Uterus (tissue), 2 donors: ENCODE results near the gene SCUBE1.

Experiments used
- POLR2A ChIP-seq, 2 donors: fragments of 450-650 bp; IDR thresholded peaks; one replicate each; pipeline ENCODE4 v1.6.1; 2016; ENCODE audit warnings: antibody characterized with exemption in 2 of 2, mild to moderate bottlenecking in 1 of 2, moderate library complexity in 1 of 2
- TF ChIP-seq, protein P1 (sequence below), 4 experiments: fragments of 200-600 bp in 2 of 4; fragments of 450-650 bp in 2 of 4; sonication (generic) in 2 of 4; IDR thresholded peaks; one replicate each; pipeline ENCODE4 v1.5.1; 2016 to 2019; ENCODE audit warnings: antibody characterized with exemption in 4 of 4, mild to moderate bottlenecking in 2 of 4, moderate library complexity in 1 of 4

GRCh38 chr22:43180670-43181069, 162.5 kb downstream of the SCUBE1 start:
- TF ChIP-seq, protein P1, sequence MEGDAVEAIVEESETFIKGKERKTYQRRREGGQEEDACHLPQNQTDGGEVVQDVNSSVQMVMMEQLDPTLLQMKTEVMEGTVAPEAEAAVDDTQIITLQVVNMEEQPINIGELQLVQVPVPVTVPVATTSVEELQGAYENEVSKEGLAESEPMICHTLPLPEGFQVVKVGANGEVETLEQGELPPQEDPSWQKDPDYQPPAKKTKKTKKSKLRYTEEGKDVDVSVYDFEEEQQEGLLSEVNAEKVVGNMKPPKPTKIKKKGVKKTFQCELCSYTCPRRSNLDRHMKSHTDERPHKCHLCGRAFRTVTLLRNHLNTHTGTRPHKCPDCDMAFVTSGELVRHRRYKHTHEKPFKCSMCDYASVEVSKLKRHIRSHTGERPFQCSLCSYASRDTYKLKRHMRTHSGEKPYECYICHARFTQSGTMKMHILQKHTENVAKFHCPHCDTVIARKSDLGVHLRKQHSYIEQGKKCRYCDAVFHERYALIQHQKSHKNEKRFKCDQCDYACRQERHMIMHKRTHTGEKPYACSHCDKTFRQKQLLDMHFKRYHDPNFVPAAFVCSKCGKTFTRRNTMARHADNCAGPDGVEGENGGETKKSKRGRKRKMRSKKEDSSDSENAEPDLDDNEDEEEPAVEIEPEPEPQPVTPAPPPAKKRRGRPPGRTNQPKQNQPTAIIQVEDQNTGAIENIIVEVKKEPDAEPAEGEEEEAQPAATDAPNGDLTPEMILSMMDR (IDR thresholded peaks at IDR 0.05) = no peak
- no peak for TF ChIP-seq POLR2A (IDR thresholded peaks at IDR 0.05)
